GM19468 (cell line): Measurements from ENCODE around the gene ATG2B.

ENCODE experiments used
- ATAC-seq: cut with Tn5 transposase; IDR thresholded peaks from one replicate; pipeline ENCODE4 v1.9.1; 2021; ENCODE audit warnings: mild to moderate bottlenecking, moderate library complexity, moderate number of reproducible peaks; ENCODE audit not compliant: unreplicated experiment; ENCODE audit errors: extremely low read depth

ATG2B gene

GRCh38 chr14:96275177-96276112 is 87.7 kb downstream of the ATG2B start:
- ATAC-seq: no peak

DNA sequence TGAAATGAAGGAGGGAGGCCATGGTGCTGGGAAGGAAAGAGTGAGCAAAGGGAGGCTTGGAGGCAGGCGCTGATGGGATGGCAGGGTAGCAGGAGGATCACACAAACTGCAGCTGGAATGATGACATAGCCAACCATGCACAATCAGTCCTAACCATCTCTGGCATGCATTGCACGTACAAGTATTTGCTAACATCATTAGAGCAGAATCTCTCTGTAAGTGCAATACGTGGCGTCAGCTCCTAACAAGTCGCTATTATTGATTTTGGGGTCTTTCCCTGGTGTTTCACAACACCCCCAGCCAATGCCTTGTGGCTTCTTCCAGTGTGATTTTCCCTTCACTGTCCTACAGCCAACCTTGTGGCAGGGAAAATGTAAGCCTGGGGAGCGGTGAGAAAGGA is 88.6 kb downstream of the ATG2B start:
- no peak for ATAC-seq

GRCh38 chr14:96274122-96274521 is 89.0 kb downstream of the ATG2B start:
- ATAC-seq: no peak

GRCh38 chr14:96273629-96274028 is 89.5 kb downstream of the ATG2B start:
- no peak for ATAC-seq

GRCh38 chr14:96272777-96273473 is 90.2 kb downstream of the ATG2B start:
- ATAC-seq: no peak

DNA sequence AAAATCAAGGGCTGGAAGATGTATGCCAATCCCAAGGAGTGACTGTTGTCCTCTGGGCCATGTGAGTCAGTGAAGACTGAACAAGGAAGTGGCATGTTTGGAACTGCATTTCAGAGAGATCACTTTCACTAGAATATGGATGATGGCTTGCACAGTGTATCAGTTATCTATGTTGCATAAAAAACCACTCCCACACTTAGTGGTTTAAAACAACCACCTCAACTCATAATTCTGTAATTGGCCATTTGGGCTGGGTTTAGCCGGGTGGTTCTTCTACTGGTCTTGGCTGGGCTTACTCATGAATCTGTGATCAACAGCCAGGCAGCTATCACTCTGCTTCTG is 91.7 kb downstream of the ATG2B start:
- no peak for ATAC-seq

GRCh38 chr14:96270565-96271420 is 92.3 kb downstream of the ATG2B start:
- ATAC-seq: no peak

DNA sequence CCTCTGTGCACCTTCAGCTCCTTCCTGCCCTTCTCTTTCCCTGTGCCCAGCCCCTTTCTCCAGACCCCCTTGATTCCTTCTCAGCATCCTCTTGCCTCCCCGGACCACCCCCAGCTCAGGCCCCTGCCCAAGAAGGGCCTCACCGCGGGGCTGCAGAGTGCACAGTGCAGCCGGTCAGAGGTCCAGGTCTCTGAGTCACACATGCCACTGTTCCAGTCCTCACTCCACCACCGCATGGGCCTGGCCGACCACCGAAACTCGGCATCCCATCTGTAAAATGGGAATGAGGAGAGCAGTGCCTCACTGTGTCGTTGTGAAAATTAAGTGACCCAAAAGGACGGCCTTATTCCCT is 93.8 kb downstream of the ATG2B start:
- no peak for ATAC-seq

- ATAC-seq: no peak
Measured at GRCh38 chr14:96268431-96269358, 94.4 kb downstream of the ATG2B start.

DNA sequence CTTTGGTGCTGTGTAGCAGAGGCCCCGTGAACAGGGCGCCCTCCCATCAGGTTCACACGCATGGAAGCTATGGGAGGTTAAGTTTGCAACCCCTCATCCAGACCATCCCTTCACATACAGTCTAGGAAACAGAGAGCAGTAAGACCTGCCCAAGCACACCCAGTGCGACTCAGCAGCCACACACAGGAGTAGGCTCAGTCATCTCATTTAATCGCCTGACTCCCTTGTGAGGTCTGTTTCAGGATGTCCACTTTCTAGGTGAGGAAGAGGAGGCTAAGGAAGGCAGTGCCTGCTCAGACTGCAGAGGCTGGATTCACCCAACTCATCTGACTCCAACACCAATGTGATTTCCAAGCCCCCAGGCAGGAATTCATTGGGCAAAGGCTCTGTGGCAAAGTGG is 95.2 kb downstream of the ATG2B start:
- ATAC-seq: no peak

DNA sequence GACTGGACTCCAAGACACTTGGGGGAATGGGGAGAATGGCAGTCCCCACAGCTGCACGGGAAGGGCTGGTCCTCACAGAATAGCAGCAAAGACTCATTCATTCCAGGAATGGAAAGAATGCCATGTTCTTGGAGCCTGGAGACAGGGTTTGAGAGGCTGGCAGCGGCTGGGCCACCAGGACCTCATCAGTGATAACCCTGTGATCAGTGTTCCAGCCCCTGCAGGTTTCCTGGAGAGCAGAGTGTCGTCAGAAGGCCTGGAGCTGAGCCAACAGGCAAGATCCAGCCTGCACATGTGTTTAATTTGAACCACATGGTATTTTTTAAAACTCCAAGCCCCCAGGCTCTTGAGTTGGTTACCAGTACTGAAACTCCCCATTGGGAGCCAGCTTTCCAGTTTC is 95.8 kb downstream of the ATG2B start:
- no peak for ATAC-seq

DNA sequence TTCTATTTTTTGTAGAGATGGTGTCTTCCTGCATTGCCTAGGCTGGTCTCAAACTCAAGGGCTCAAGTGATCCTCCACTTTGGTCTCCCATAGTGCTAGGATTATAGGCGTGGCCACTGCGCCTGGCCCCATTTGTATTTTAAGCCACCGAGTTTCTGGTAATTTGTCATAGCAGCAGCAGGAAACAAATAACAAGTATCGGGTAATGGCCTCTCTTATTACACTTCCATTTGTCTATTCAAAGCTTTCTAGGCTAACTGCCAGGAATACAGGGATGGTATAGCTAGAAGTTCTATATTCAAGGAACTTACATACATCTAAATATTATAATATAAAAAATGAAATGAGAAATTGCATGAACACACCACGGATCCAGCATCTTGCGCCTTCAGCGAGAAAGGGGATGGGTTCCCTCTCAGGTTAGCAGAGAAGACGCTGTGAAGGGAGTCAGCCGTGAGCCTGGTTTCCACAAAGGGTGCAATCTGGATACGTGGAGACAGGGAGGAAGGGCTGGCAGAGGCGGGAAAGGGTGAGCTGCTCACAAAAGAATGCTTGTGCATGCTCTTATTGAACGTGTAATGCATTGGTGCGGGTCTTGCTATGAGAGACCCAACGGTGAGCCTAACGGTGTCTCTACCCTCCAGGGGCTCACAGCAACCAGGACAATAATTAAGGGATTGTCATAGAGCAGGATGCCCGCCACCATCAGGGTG is 97.6 kb downstream of the ATG2B start:
- no peak for ATAC-seq

DNA sequence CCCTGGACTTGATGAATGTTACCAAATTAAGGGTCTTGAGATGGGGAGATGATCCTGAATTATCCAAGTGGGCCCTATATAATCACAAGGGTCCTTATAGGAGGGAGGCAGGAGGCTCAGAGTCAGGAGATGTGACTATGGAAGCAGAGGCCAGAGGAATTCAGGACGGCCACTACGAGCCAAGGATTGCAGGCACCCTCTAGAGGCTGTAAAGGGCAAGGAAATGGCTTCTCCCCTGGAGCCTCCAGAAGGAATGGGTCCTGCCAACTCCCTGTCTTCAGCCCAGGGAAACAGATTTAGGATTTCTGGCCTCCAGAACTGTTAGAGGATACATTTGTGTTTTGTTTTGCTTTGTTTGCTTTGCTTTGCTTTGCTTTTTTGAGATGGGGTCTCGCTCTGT is 98.3 kb downstream of the ATG2B start:
- no peak for ATAC-seq

DNA sequence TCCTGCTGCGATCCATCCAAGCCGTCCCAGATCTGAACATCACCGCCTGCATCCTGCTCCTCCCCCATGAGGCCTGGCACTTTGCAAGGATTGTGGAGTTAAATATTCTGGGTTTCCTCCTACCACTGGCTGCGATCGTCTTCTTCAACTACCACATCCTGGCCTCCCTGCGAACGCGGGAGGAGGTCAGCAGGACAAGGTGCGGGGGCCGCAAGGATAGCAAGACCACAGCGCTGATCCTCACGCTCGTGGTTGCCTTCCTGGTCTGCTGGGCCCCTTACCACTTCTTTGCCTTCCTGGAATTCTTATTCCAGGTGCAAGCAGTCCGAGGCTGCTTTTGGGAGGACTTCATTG is 99.0 kb downstream of the ATG2B start:
- ATAC-seq: no peak

GRCh38 chr14:96263347-96264199 is 99.6 kb downstream of the ATG2B start:
- ATAC-seq: no peak

DNA sequence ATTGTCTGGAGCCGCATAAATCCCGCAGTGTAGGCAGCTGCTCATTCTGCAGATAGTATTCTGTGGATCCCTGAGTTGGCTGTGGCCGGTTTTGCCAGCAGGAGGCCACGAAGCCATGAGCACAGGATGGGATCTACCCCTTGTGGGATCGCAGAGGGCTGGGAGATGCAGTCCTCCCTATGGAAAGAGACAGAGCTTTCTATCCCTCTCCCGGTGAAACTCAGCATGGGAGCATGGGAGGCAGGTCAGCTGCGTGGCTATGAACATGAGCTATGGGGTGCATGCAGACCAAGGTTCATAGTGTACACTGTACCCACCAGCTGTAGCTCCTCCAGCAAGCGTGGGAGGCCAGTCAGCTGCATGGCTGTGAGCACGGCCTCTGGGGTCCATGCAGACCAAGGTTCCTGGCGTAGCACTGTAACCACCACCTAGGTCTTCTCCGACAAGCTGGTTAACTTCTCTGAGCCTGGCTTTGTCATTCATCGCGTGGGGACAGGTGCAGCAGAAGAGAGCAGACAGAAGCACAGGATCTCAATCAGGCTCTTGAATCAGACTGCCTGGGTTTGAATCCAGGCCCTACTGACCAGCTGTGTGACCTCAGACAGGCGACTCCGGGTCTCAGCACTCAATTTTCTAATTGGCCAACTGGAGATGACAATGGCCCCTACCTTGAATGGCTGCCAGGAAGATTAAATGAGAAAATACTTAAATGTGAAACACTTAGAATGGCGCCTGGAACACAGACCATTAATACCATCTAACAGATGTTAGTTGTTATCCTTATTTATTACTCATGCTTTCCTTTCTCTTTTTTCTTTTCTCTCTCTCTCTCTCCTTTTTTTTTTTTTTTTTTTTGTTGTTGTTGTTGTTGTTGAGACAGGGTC is 101.1 kb downstream of the ATG2B start:
- ATAC-seq: no peak

GRCh38 chr14:96261053-96261452 is 102.1 kb downstream of the ATG2B start:
- ATAC-seq: no peak
